GM12891 (cell line): ENCODE results near the gene BTAF1.

Experiments used
- POLR2A ChIP-seq: IDR thresholded peaks from 2 replicates; pipeline ENCODE4 v1.6.1; 2011; ENCODE audit warnings: low read depth, low read length, control low read depth
- POLR2AphosphoS5 ChIP-seq: IDR thresholded peaks from 2 replicates; pipeline ENCODE4 v1.6.1; 2011; ENCODE audit warnings: low read depth, low read length, control low read depth
- POU2F2 ChIP-seq: IDR thresholded peaks from 2 replicates; pipeline ENCODE4 v1.6.1; 2011; ENCODE audit warnings: low read depth, mild to moderate bottlenecking, control low read depth, low read length, moderate library complexity
- TAF1 ChIP-seq: IDR thresholded peaks from 2 replicates; pipeline ENCODE4 v1.6.1; 2011; ENCODE audit warnings: low read depth, low read length, control low read depth

- TF ChIP-seq POLR2AphosphoS5: no peak
- no peak for TF ChIP-seq POLR2A
- TF ChIP-seq TAF1: no peak
- no peak for TF ChIP-seq POU2F2
Measured at GRCh38 chr10:92047215-92047614, 123.6 kb downstream of the BTAF1 start.
